GM21526 (cell line): Measurements from ENCODE around the gene SRGAP3.
"Not testable (repeated sequence)": the region's sequence is repeated elsewhere in the genome, so short reads cannot be mapped to it uniquely, and the experiment has no call there.

Experiments
- ATAC-seq: cut with Tn5 transposase; IDR thresholded peaks from one replicate; pipeline ENCODE4 v1.9.1; 2021; ENCODE audit warnings: moderate library complexity; ENCODE audit not compliant: unreplicated experiment, low FRiP score

The SRGAP3 gene

GRCh38 chr3:9249273-9250192 lies at the start of gene SRGAP3:
SRGAP3 (minus strand) TSS chr3:9249646; CDS start chr3:9248951, 695 bp downstream.
- peak; percentile 100 for ATAC-seq

- no peak for ATAC-seq
Measured at GRCh38 chr3:9298236-9298635, 48.8 kb upstream of the SRGAP3 start.

GRCh38 chr3:9296241-9296640 lies 46.8 kb upstream of the SRGAP3 start:
- ATAC-seq = no peak

- ATAC-seq = no peak
Measured at GRCh38 chr3:9295007-9295406, 45.6 kb upstream of the SRGAP3 start.

- ATAC-seq = not testable (repeated sequence)
Measured at GRCh38 chr3:9293953-9294352, 44.5 kb upstream of the SRGAP3 start.

- ATAC-seq = no peak
Measured at GRCh38 chr3:9293076-9293475, 43.6 kb upstream of the SRGAP3 start.

- no peak for ATAC-seq
Measured at GRCh38 chr3:9292516-9292915, 43.1 kb upstream of the SRGAP3 start.

- no peak for ATAC-seq
Measured at GRCh38 chr3:9291821-9292410, 42.5 kb upstream of the SRGAP3 start.

GRCh38 chr3:9290566-9290965 lies 41.1 kb upstream of the SRGAP3 start:
- no peak for ATAC-seq

GRCh38 chr3:9281533-9281932 lies 32.1 kb upstream of the SRGAP3 start:
- ATAC-seq = not testable (repeated sequence)

GRCh38 chr3:9280451-9281219 lies 31.2 kb upstream of the SRGAP3 start:
- no peak for ATAC-seq

- ATAC-seq = no peak
Measured at GRCh38 chr3:9279966-9280365, 30.5 kb upstream of the SRGAP3 start.

- no peak for ATAC-seq
Measured at GRCh38 chr3:9278498-9278897, 29.1 kb upstream of the SRGAP3 start.

- no peak for ATAC-seq
Measured at GRCh38 chr3:9278085-9278484, 28.6 kb upstream of the SRGAP3 start.

GRCh38 chr3:9276761-9277370 lies 27.4 kb upstream of the SRGAP3 start:
- no peak for ATAC-seq

GRCh38 chr3:9271903-9272302 lies 22.5 kb upstream of the SRGAP3 start:
- ATAC-seq = no peak

GRCh38 chr3:9270704-9271103 lies 21.3 kb upstream of the SRGAP3 start:
- no peak for ATAC-seq

- no peak for ATAC-seq
Measured at GRCh38 chr3:9266716-9267115, 17.3 kb upstream of the SRGAP3 start.

GRCh38 chr3:9260305-9260704 lies 10.9 kb upstream of the SRGAP3 start:
- no peak for ATAC-seq

- no peak for ATAC-seq
Measured at GRCh38 chr3:9257092-9257491, 7.6 kb upstream of the SRGAP3 start.

- no peak for ATAC-seq
Measured at GRCh38 chr3:9255976-9256375, 6.5 kb upstream of the SRGAP3 start.
